M059J (cell line): Measurements from ENCODE around the gene TIGIT. TPM values are rescaled to one million over a fixed set of nuclear protein-coding genes. Genes with fewer than 3 reads are reported as not detected.

Experiments
- DNase-seq: peaks from one replicate; pipeline ENCODE4 v3.0.0-alpha.2; 2012; ENCODE audit warnings: low read depth
- total RNA-seq: library from RNA; depleted of rRNA; stranded (reverse); fragments of >200 nt; shearing (Covaris generic); gene quantifications from 2 replicates; pipeline ENCODE4 v1.2.3, GENCODE V29; 2014

The TIGIT gene
- total RNA-seq, 1 experiment from 2014 or later: not detected

DNA sequence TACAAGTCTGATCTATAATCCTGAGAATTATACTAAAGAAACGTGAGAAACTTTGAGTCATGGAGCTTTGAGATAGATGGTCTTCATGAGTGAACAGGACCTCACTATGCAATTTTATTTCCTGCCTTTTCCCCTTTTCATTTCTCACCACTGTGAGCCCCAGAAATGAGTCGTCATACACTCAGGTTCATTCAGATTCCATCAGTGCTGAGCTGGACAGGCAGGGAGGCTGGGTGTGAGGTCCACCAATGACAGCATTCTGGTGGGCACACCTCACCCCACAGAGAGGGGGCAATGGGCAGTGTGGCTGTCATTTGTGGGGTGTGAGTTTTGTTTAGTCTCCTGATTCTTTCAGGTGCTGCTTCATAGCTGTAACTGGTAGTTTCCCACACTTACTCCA lies 16.9 kb downstream of the TIGIT start:
- peak; percentile 11 for DNase-seq

DNA sequence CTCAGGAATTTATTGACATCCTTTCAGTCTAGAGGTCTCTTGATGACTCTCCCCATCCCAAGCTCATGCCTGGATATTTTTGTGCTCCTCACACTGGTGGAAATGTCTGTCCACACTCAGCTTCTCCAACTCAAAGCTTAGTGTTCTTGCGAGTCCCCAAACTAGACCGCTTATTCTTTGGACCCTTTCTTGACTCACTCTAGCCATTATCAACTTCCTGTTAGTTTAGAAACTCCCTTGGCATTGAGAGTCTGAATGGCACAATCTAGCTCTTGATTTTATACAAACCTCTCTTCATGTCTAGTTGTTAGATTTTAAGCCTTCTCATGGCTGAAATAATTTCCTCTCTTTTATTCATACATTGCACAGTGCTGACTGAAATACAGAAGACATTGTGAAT lies 19.6 kb downstream of the TIGIT start:
- no peak for DNase-seq

DNA sequence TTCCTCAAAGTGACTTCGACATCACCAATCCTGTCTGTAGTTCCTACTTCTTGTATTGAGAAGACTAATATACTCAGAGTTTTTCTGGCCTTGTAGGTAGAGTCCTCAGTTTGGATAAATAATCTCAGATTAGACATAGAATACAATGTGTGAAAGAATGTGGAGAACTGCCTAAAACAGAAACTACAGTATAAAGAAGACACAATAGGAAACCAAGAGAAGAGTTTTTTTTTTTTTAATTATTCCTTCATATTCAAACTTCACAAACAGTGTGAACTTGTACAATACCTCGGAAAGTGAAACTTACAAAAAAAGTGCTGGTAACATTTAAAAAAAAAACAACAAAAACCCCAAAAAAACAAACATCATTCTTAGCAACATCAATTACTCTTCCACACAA lies 20.5 kb downstream of the TIGIT start:
- no peak for DNase-seq

DNA sequence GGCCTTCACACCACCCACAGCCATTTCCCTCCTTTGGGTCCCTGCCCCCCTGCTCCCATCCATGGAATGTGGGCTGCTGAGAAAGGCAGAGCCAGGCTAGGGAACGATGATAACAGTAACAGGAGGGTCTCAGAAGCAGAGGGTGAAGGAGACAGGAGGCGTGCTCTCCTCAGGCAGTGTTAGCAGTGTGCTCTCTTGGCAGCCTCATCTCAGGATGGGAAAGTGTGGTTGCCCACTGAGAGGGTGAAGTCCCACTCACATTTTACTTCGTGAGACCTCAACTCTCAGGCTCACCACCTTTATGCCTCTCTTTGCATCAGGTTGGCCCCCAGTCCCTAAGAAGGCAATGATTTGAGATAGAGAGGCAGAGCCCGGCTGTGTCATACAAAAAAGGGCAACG lies 24.5 kb downstream of the TIGIT start:
- no peak for DNase-seq

DNA sequence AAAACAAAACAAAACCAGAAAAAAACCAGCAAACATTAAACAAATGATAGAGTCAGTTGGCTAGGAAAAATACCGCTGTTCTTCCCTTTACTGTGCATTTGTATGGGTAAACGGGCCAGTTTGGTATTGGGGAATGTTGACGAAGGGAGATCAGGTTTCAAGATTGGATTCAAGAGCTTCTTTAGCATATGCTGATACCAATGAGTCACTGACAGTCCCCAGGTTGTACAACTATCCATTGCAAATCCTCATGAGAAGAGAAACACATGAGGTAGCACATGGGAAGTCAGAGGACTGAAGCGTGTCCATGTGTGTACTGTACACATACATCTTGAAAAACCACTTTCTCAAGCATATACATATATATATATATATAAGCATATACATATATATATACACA lies 25.6 kb downstream of the TIGIT start:
- DNase-seq: peak; percentile 67

DNA sequence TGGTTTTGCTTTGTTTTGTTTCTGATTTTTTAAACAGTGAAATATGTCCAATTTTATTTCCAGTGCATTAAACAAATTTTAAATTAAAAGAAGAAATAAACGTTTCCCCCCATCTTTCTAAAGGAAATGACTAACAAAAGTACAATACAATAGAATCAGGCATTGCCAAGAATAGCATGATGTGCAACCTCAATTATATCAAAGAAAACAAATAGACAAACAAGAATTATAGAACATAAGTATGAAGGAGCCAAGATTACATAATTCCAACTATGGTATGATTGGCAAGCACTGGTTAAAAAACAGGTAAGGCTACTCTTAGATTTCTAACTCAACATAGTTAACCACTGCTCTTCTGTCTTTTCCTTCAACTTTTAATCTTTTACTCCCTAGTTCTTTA lies 26.4 kb downstream of the TIGIT start:
- no peak for DNase-seq

DNA sequence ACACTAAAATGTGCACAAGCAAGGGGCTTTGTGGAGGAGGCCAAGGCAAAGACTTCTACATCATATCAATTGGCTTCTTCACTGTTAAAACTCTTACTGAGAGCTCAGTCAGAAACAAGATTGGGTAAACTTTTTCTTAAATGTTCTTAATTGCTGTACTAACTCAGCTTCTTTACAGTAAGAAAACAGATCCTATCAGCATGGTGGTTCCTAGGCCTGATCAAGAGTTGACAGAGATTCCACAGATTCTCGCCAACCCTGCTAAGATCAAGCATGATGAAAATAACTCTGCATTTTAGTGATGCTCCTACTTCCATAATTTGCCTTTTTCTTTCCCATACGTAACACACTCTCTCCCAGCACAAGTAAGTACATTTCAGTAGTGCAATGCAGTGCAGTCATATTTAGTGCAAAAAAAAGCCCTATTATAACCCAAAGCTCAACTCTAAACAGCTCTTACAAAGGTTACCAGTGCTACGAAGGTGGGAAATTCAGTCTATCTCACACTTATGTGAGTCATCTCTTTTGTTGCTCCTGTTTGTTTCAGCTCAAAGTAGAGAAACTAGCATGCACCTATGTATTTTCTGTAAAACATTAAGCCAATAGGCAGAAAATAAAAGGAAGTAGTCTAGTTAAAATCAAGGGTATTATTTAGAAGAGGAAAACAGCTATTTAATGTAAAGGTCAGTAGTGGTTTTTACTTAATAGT lies 29.9 kb downstream of the TIGIT start:
- no peak for DNase-seq

DNA sequence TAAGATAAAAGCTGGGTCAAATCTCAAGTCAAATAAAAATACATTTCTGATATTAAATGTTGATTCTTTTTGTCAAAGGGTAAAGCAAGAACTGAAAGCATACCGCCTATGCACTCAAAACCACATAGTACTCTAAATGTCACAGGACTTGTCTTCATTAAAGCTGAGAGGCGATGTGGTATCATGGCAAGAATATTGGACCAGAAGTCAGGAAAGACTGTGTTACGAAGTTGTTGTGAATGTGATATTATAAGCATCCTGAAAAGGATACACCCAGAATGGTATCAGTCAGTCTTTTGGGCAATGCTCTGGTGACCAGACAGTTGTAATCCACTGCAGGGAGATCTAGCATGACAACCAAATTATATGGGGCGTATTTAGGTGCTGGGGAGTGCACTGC lies 33.8 kb downstream of the TIGIT start:
- DNase-seq: no peak

DNA sequence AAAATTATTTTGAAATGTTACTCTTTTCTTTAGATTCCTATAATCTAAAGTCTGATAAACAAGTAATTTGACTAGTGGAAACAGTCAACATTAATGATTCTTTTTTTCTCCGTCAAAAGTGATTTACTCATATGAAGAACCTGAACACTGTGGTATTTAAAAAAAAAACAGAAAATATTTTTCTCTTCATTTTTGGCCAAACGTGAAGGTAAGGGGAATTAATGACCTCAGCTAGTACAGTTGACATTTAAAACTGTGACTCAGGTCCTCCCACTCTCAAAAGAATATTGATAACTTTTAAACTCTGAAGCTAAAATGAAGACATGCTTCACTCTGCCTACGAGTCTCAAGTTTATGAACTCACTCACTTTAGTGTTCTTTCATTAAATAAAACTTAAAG lies 34.5 kb downstream of the TIGIT start:
- DNase-seq: no peak

DNA sequence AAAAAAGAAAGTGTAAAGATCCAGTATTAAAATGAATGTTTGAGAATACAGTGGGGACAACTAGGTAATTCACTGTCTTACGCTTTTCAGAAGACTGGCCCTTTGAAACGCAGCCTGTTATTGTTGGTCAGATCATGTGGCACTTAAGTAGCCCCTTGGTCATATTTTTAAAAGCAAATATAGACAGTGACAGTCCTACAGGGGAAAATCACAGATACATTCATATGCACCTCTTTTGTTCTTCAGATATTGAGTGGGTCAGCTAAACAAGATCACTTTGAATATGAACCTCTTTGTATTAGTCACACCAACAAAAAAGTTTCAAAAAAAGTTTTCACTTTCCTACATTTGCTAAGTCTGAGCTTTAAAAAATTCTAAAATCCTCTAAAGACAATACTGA lies 36.0 kb downstream of the TIGIT start:
- DNase-seq: no peak

DNA sequence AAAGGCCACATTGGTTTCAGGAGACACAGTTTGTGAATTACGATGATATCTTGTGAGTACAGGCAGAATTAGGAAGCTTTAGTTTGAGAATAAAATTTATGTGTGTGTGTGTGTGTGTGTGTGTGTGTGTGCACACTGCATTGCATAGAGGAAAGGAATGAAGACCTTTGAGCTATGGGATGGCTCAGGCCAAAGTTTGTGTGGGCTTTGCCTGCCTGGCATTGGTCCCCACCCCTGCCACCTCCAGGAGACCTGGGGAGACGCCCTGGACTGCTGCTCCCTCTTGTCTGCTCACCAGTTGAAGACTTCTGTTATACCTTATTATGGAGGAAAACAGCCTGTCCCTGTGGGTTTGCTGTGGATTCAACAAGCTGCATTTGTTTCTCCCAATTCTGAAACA lies 37.2 kb downstream of the TIGIT start:
- no peak for DNase-seq

DNA sequence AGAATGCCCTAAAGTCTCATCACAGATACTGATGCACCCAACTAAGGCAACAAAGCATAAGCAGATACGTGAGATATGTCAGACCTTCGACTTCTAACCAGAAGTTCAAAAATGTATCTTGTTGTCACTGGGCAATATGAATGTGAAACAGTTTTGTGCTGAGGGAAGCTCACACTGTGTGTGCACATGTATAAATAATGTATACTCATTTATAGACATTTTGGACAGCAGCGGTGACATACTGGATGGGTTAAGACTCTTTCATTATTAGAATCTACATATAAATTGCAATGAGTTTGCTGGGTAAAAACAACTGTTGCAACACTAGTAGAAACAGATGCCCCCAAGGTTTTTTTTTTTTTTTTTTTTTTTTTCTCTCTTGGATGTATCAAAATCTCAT lies 37.9 kb downstream of the TIGIT start:
- DNase-seq: no peak

DNA sequence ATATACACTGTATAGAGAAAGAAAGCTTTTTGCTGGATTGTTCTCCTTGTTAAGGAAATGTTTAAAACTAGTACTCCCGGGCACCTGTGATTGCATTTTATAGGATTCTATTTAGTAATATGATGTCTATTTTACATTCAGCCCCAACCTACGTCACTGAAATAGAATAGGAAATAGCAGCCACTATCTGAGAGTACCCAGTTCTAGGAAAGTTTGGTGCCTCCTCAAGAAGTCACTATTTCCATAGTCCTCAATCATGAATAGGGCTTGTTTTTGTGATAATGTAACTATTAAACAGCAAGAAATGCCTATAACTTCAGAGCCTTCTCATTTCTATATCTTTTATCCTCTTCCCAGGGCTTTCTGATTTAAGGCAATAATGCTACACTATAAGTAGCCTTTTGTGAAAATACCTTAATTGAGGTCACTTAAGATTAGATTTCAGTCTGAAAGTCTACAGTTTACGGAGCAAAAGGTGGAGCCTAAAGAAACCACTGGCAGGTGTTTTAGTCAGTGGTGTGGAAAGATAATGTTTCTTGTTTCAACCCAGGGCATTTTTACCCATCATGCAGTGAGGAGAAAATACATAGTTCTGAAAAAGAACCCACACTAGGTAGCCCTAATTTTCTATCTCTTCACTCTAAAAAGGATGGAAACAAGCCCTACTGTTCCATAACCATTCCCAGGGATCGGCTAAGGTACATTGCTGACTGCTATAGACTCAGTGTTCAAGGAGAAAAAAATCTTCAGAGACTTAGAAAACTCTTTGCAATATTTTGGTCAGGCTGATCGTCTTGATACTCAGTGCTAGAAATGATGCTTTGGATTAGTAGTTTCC lies 38.7 kb downstream of the TIGIT start:
- DNase-seq: no peak

DNA sequence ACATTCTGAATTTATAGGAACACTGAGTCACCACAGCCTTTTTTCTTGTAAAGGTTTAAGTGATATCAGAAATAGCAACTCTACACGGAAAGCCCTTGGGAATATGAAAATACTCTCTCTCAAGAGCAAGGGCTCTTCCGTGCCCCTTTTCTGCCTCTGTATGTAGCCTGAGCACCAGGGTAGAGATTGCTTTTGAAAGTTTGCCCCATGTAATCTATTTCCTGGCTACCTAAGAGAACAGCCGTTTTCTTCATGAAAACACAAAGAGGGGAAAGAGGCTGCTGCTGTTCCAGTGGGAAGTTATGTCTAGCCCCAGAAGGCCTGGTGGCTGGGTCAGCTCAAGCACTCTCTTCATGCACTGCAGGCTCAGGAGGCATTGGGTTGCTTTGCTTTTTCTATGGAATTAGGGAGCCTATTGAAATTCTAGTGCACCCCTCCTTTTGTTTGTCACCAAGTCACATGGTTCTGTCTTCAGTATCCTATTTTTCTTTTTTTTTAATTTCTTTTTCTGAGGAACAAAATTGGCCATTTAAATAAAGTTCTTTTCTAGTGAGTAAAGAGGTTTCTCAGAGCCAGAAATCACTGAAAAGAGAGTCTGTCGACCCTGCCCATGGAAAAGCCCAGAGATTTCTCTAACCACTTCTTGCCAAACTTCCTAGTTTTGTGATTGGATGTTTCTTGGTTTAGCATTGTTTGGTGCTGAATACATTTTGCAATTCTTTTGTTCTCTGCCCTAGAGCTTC lies 39.5 kb downstream of the TIGIT start:
- no peak for DNase-seq

DNA sequence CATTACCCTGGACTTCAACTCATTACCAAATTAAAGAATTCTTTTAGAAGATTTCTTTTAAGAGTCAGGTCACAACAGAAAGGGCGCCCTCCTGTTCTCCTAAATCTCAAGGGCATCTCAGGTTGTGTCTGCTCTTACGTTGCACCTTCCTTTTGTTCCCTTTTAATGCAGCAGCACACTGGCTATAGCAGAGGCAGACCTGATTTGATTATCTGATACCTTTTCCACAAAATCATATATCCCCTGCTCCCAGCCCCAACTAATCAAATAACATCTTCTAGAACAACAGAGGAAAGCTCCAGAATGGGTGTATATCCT lies 40.1 kb downstream of the TIGIT start:
- DNase-seq: no peak

DNA sequence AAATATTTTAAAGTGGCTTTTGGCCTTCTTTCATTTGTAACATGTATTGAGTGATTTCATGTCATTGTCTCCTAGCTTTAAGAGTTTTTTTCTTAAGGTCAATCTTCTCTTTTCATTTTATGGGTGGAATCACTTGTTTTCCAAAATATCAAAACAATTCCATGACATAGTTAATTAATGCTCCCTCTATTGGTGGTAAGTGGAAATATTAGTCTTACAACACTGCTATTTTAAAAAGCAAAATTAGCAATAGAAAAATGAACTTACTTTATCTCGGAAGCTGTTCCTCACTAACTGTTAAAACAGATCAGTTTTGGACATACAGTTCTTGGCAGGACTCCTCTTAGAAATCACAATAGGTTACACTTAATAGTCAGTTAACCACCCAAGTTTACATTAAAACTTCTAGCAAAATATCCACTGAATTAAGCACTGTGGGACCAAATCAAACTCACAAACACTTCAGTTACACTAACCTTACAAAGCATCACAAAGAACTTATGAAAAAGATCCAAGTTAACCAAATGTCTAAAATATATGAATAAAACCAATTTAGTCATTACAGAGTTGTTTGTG lies 42.4 kb downstream of the TIGIT start:
- no peak for DNase-seq

DNA sequence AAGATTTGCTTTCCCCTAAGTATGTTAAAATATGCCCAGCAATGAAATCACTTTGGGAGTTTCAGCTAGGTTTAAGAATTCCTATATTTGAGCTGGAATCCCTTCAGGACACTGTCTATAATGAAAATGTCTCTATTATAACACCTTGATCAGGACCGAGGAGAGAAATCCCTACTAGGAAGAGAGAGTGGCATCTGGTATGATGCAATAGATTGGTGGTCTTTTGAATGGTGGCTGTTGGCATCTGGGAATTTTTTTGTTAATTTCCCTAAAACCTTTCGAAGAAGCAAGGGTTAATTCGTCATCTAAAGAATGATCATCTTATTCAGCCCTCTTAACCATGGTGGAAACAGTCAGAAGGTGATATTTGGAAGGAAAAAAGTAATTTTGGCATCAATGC lies 43.0 kb downstream of the TIGIT start:
- no peak for DNase-seq

DNA sequence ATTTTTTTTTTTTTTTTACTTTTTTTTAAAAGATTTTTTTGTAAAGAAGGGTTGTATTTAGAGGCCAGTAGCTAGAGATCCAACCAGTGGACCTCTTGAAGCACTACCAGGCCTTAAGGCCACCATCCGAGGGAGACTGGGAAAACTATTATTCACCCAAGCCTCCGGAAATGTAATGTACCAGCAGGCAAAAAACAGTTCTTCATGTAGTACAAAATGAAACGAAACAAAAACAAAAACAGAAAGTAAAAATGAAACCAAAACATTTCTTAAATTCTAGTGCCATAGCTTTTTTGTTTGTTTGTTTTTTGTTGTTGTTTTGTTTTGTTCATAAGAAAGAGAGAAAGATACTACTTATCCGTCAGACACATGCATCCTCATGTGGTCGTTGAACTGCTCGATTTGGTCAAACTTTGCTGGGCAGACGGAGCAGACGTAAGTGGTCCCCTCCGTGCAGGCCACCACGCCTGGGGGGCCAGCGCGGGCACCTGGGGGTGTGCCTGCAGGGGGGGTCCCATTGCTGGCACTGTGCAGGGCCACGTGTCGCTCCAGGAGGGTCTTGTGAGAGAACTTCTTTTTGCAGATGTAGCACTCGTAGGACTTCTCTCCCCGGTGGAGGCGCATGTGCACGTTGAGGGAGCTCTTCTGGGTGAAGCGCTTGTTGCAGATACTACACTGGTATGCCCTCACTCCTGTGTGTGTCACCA lies 45.0 kb downstream of the TIGIT start:
- DNase-seq: no peak

DNA sequence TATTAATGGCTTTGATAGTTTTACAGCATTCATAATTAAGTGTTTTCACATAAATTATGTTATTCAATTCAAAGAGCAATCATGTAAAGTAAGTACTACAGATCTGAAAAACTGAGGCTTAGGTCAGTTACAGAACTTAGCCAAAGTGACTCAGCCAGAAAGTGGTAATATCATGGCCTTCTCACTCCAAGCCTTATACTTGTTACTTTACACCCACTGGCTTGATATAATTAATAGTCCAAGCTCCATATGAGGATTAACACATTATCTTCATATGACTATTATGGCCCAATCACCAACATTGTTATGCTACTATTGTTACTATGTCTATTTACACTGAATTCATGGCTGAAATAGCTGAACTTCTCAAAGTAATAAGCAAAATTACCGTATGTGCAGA lies 50.7 kb downstream of the TIGIT start:
- no peak for DNase-seq

DNA sequence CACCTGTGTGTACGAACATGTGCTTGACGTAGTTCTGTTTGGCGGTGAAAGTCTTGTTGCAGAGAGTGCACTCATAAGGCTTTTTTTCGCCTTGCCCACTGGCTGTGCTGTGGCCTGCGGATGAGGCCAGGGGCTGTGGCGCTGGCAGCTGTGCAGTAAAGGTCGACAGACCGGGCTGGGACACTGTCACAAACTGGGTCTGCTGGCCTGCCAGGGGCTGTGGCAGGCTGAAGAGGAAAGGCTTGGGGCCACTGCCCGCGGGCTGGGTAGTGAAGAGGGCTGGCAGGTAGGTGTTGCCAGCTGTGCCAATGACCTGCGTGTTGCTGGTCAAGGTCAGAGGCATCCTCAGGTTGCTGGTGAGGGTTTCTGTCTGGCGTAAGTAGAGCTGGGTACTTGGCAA lies 56.4 kb downstream of the TIGIT start:
- no peak for DNase-seq

DNA sequence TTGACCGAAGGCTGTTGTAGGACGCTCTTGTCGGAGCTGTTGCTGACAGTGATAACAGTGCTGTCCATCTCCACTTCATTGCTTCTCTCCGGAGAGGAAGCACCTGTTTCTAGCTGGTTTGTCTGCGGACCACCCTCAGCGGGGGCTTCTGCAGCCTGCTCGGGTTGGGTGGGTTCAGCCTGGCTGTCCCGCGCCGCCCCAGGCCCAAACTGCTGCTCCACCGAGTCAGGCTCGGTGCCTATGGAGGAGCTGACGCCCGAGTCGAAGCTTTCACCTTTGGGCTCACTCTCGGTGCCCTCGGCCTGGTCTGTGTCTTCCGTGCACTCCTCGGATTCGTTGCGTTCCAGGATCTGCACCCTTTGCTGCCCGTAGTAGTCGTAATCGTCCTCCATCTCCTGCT lies 56.9 kb downstream of the TIGIT start:
- no peak for DNase-seq
